ENCODE data around the gene HSD11B2. TPM values are rescaled to one million over a fixed set of nuclear protein-coding genes. Genes with fewer than 3 reads are reported as not detected.
A peak's percentile ranks its signal among the peaks of the same experiment; 100 is the strongest.

Gene HSD11B2
- total and polyA plus RNA-seq, 2 of the 8 experiments (the other 6 are each of a cell fraction or from before 2014, with no cell fraction given), result 28.7 to 32.9 TPM

DNA sequence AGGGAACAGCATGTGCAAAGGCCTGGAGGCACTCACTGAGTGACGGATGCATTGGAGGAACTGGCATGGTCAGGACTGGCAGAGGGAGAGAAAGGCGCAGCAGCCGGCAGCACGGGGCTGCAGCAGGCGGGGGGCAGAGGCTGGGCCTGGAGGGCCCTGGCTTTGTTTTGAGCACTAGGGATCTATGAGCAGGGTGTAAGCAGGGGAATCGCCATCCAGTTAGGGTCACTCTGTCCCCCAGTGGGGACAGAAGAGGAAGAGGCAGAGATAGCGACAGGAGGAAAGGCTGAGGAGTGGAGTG lies 14.2 kb downstream of the HSD11B2 start:
- ChIA-PET CTCF (ENCODE audit: partially characterized antibody) (interaction anchor here (0.6 to 28.6 kb wide), 18 partner anchors 1 to 1367 kb away, joined by 3 to 683 read pairs (median 6); partner anchors contain the start of genes ATP6V0D1, HSD11B2, TPPP3 and ZDHHC1), POLR2A (ENCODE audit: partially characterized antibody) (interaction anchor here (1.1 to 8.5 kb wide), 6 partner anchors 10 to 175 kb away, joined by 3 to 67 read pairs (median 4); partner anchors contain the start of gene HSD11B2)
- no peak overlapping the region for H3K27ac ChIP-seq (ENCODE audit: low read depth, low read length)
- no peak overlapping the region for H3K56ac ChIP-seq (replicated peaks; ENCODE audit: insufficient read length, low read depth, low read length)
- H3K36me3 ChIP-seq (ENCODE audit: control insufficient read depth in 2 of 4, insufficient read depth in 4 of 4, low read length in 3 of 4), result no peaks in the 10 kb centered on the region; a peak in 1 of 8 replicates
- WGBS, 2 experiments (ENCODE audit: extremely low coverage in 1 of 2, insufficient coverage in 1 of 2, insufficient read length in 1 of 2, insufficient replicate concordance in 2 of 2, low coverage in 1 of 2, low lambda C conversion rate in 2 of 2, missing lambda C conversion rate in 1 of 2), result 95% methylated on average over 7 of the region's 7 CpGs; no CpG with 5 or more reads in 1 of the 2 experiments
- no peak overlapping the region for H3K18ac ChIP-seq (ENCODE audit: extremely low read depth, low read length)
- H3K14ac ChIP-seq (ENCODE audit: insufficient read length), result no peak overlapping the region
- H2BK12ac ChIP-seq (ENCODE audit: low read depth, low read length), result 0 out of 2 replicates have a peak overlapping the region, but pooled peaks have one; percentile 60
- H3K27me3 ChIP-seq (replicated peaks in 1 of 4; ENCODE audit: control insufficient read depth in 3 of 4, extremely low read depth in 1 of 4, insufficient read depth in 3 of 4, low read length in 3 of 4), result no peaks in the 10 kb centered on the region
- H3K79me1 ChIP-seq (ENCODE audit: low read depth, low read length), result no peaks in the 10 kb centered on the region; the same call in none of the 2 replicates
- H2BK120ac ChIP-seq (replicated peaks; ENCODE audit: low read depth, low read length), result no peak overlapping the region
- H3K79me2 ChIP-seq (ENCODE audit: control insufficient read depth in 1 of 2, insufficient read depth in 2 of 2, low read length in 2 of 2), result no peaks in the 10 kb centered on the region
- H3K9me3 ChIP-seq (ENCODE audit: insufficient read depth in 2 of 2, low read depth in 1 of 2, low read length in 1 of 2), result peaks cover 0 to 4% of the 10 kb centered on the region in 2 experiments; a peak in 1 of 4 replicates
- H2AFZ ChIP-seq (ENCODE audit: low read length), result no peak overlapping the region
- no peak overlapping the region for H2BK15ac ChIP-seq (ENCODE audit: low read length)
- no peak overlapping the region for H3K4me3 ChIP-seq (ENCODE audit: extremely low read depth in 1 of 4, insufficient read depth in 2 of 4, low read depth in 3 of 4, low read length in 4 of 4)
- no peak for FAIRE-seq
- H4K91ac ChIP-seq (replicated peaks; ENCODE audit: insufficient read length, low read length), result no peak overlapping the region
- H3K23ac ChIP-seq (ENCODE audit: insufficient read length), result no peak overlapping the region
- H4K8ac ChIP-seq (ENCODE audit: extremely low read depth, insufficient read depth, low read length), result no peak overlapping the region
- no peak overlapping the region; the same call in 1 of the 2 replicates for H2AK5ac ChIP-seq (ENCODE audit: low read depth, low read length)
- no peaks in the 10 kb centered on the region for H3K23me2 ChIP-seq (ENCODE audit: low read depth, low read length)
- no peak overlapping the region for H2BK20ac ChIP-seq (ENCODE audit: low read length)
- peaks cover 2 to 6% of the 10 kb centered on the region in 2 experiments for H4K20me1 ChIP-seq (replicated peaks in 1 of 2; ENCODE audit: control insufficient read depth in 1 of 2, insufficient read depth in 2 of 2, low read length in 2 of 2)
- H3K4ac ChIP-seq (replicated peaks; ENCODE audit: insufficient read length, low read depth, low read length), result no peak overlapping the region
- H4K5ac ChIP-seq (ENCODE audit: insufficient read length, low read depth, low read length), result no peak overlapping the region
- H3K9ac ChIP-seq (replicated peaks in 1 of 4; ENCODE audit: extremely low read depth in 1 of 4, low read depth in 3 of 4, low read length in 3 of 4), result no peak overlapping the region
- H3K4me1 ChIP-seq (replicated peaks in 1 of 4; ENCODE audit: control insufficient read depth in 3 of 4, insufficient read depth in 4 of 4, low read length in 3 of 4), result peaks cover 0 to 8% (median 4%) of the 10 kb centered on the region in 4 experiments; a peak in 5 of 7 replicates
- no peak overlapping the region; the same call in 1 of the 2 replicates for H2BK5ac ChIP-seq (ENCODE audit: low read depth, low read length)
- no peak for DNase-seq (ENCODE audit: low read depth in 1 of 2, low spot score in 2 of 2)
- no peak overlapping the region for H3K4me2 ChIP-seq (ENCODE audit: insufficient read depth in 1 of 2, low read depth in 2 of 2, low read length in 2 of 2)
- TF ChIP-seq SP2 (IDR thresholded peaks at IDR 0.05; ENCODE audit: low read length) (no peak), BRCA1 (IDR thresholded peaks at IDR 0.05; ENCODE audit: low read depth, low read length) (no peak), CHD1 (IDR thresholded peaks at IDR 0.05; ENCODE audit: low read depth, low read length) (no peak), ATF2 (IDR thresholded peaks at IDR 0.05; ENCODE audit: low read length) (no peak), SAP30 (IDR thresholded peaks at IDR 0.05; ENCODE audit: insufficient read depth, insufficient replicate concordance, low read length) (no peak), EZH2 (IDR thresholded peaks at IDR 0.05; ENCODE audit: low read depth, low read length, severe bottlenecking) (no peak), RAD21 (IDR thresholded peaks at IDR 0.05 in 1 of 2, conservative IDR thresholded peaks at IDR 0.05 in 1 of 2; ENCODE audit: low read depth in 2 of 2, low read length in 2 of 2) (no peak), SIN3A (conservative IDR thresholded peaks at IDR 0.05 in 1 of 2, IDR thresholded peaks at IDR 0.05 in 1 of 2; ENCODE audit: low read depth in 1 of 2, low read length in 2 of 2) (no peak), YY1 (IDR thresholded peaks at IDR 0.05; ENCODE audit: low read depth, low read length) (no peak), CBX5 (IDR thresholded peaks at IDR 0.05; ENCODE audit: low read depth, low read length) (no peak), RNF2 (IDR thresholded peaks at IDR 0.05; ENCODE audit: borderline replicate concordance, low read depth, low read length, missing control alignments, poor library complexity, severe bottlenecking) (no peak)
